ENCODE measurements around the gene SP140.

- TF ChIP-seq CTCF (IDR thresholded peaks at IDR 0.05) (no peak), POLR2A (IDR thresholded peaks at IDR 0.05) (no peak)
These were observed 36.7 kb downstream of the SP140 start for GRCh38 chr2:230262246-230262645.
